SK-N-SH treated with all-trans-retinoic acid at 6 μM for 48 hours (cell line): ENCODE results near the gene MLST8.
A peak's percentile ranks its signal among the peaks of the same experiment; 100 is the strongest.

Source experiments
- ATAC-seq: fragments of 200-7000 bp; cut with Tn5 transposase; 3 replicates; pipeline ENCODE4 v1.9.1; 2020; ENCODE audit warnings: mild to moderate bottlenecking, moderate library complexity
- ARNTL ChIP-seq: fragments of 450-650 bp; formaldehyde crosslinking; IDR thresholded peaks from 2 replicates; pipeline ENCODE4 v1.5.0; 2020; ENCODE audit warnings: low read depth, mild to moderate bottlenecking, moderate library complexity, borderline replicate concordance
- CSDC2 ChIP-seq: fragments of 250-450 bp; sonication (Bioruptor Pico); IDR thresholded peaks from 2 replicates; pipeline ENCODE4 v1.5.0; 2020; ENCODE audit warnings: mild to moderate bottlenecking, moderate library complexity
- ESRRG ChIP-seq: fragments of 250-450 bp; sonication (Bioruptor Pico); IDR thresholded peaks from 2 replicates; pipeline ENCODE4 v1.6.1; 2021; ENCODE audit warnings: mild to moderate bottlenecking
- GLIS3 ChIP-seq: fragments of 250-450 bp; sonication (Bioruptor Pico); IDR thresholded peaks from 2 replicates; pipeline ENCODE4 v1.5.0; 2020; ENCODE audit warnings: mild to moderate bottlenecking, moderate library complexity
- ISL1 ChIP-seq: fragments of 250-450 bp; sonication (Bioruptor Pico); IDR thresholded peaks from 2 replicates; pipeline ENCODE4 v2.1.2; 2022; ENCODE audit warnings: mild to moderate bottlenecking, moderate library complexity
- OSR1 ChIP-seq: fragments of 250-450 bp; sonication (Bioruptor Pico); IDR thresholded peaks from 2 replicates; pipeline ENCODE4 v1.8.0; 2022; ENCODE audit warnings: moderate library complexity, mild to moderate bottlenecking, inconsistent platforms
- RARB ChIP-seq: fragments of 250-450 bp; sonication (Bioruptor Pico); IDR thresholded peaks from 2 replicates; pipeline ENCODE4 v1.8.0; 2021; ENCODE audit warnings: mild to moderate bottlenecking, moderate library complexity
- SNAI2 ChIP-seq: fragments of 250-450 bp; sonication (Bioruptor Pico); IDR thresholded peaks from 2 replicates; pipeline ENCODE4 v1.5.0; 2020; ENCODE audit warnings: mild to moderate bottlenecking, moderate library complexity
- TCF4 ChIP-seq: fragments of 250-450 bp; sonication (Bioruptor Pico); IDR thresholded peaks from 2 replicates; pipeline ENCODE4 v1.8.0; 2021; ENCODE audit warnings: mild to moderate bottlenecking, moderate library complexity, borderline replicate concordance
- ZC3H10 ChIP-seq: fragments of 250-450 bp; sonication (Bioruptor Pico); IDR thresholded peaks from 2 replicates; pipeline ENCODE4 v1.5.1; 2021; ENCODE audit warnings: mild to moderate bottlenecking, moderate library complexity
- ZFP3 ChIP-seq: fragments of 250-450 bp; sonication (Bioruptor Pico); IDR thresholded peaks from 2 replicates; pipeline ENCODE4 v1.5.0; 2020; ENCODE audit warnings: mild to moderate bottlenecking, moderate library complexity
- ZFP30 ChIP-seq: fragments of 450-650 bp; formaldehyde crosslinking; IDR thresholded peaks from 2 replicates; pipeline ENCODE4 v1.5.0; 2022; ENCODE audit warnings: mild to moderate bottlenecking, moderate library complexity
- ZNF565 ChIP-seq: fragments of 450-650 bp; formaldehyde crosslinking; conservative IDR thresholded peaks from 2 replicates; pipeline ENCODE4 v1.5.0; 2020; ENCODE audit warnings: low read depth, mild to moderate bottlenecking, moderate library complexity
- TF ChIP-seq, protein P1 (sequence below): fragments of 250-450 bp; sonication (Bioruptor Pico); IDR thresholded peaks from 2 replicates; pipeline ENCODE4 v1.5.0; 2020; ENCODE audit warnings: mild to moderate bottlenecking, moderate library complexity
- TF ChIP-seq, protein P2 (sequence below): fragments of 250-450 bp; sonication (Bioruptor Pico); IDR thresholded peaks from 2 replicates; pipeline ENCODE4 v1.5.1; 2021; ENCODE audit warnings: mild to moderate bottlenecking, moderate library complexity
- TF ChIP-seq, protein P3 (sequence below): fragments of 250-450 bp; sonication (Bioruptor Pico); IDR thresholded peaks from 2 replicates; pipeline ENCODE4 v1.8.0; 2021; ENCODE audit warnings: low read depth, mild to moderate bottlenecking, moderate library complexity, borderline replicate concordance
- TF ChIP-seq, protein P4 (sequence below): fragments of 250-450 bp; sonication (Bioruptor Pico); IDR thresholded peaks from 2 replicates; pipeline ENCODE4 v1.5.1; 2020; ENCODE audit warnings: low read depth, mild to moderate bottlenecking, moderate library complexity
- TF ChIP-seq, protein P5 (sequence below): fragments of 250-450 bp; sonication (Bioruptor Pico); IDR thresholded peaks from 2 replicates; pipeline ENCODE4 v1.8.0; 2020; ENCODE audit warnings: mild to moderate bottlenecking, moderate library complexity, borderline replicate concordance

Gene MLST8

DNA sequence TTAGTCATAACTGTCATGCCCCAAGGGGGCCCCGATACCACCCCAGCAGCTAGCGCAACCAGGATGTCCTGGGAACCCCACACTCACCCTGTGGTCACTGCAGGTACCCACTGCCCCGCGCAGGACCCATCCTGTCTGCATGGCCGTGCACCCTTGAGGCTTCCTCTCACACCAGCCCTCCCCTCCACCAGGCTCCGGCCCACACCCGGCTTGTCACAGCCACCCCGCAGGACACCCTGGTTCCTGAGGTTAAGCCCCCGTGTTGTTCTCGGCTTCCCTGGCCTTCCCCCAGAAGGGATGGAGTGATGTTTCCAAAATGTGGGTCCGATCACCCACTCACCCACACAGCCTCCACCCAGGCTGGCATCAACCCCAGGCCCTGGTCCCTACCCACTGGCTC, 38.5 kb downstream of the MLST8 start:
- ATAC-seq, result no peak
- TF ChIP-seq GLIS3 (CRISPR knock-in tag) (no peak), ZFP3 (CRISPR knock-in tag) (no peak), ESRRG (no peak), OSR1 (no peak), ZNF565 (CRISPR knock-in tag) (no peak), ISL1 (no peak), ZFP30 (no peak)
- TF ChIP-seq, protein P1, sequence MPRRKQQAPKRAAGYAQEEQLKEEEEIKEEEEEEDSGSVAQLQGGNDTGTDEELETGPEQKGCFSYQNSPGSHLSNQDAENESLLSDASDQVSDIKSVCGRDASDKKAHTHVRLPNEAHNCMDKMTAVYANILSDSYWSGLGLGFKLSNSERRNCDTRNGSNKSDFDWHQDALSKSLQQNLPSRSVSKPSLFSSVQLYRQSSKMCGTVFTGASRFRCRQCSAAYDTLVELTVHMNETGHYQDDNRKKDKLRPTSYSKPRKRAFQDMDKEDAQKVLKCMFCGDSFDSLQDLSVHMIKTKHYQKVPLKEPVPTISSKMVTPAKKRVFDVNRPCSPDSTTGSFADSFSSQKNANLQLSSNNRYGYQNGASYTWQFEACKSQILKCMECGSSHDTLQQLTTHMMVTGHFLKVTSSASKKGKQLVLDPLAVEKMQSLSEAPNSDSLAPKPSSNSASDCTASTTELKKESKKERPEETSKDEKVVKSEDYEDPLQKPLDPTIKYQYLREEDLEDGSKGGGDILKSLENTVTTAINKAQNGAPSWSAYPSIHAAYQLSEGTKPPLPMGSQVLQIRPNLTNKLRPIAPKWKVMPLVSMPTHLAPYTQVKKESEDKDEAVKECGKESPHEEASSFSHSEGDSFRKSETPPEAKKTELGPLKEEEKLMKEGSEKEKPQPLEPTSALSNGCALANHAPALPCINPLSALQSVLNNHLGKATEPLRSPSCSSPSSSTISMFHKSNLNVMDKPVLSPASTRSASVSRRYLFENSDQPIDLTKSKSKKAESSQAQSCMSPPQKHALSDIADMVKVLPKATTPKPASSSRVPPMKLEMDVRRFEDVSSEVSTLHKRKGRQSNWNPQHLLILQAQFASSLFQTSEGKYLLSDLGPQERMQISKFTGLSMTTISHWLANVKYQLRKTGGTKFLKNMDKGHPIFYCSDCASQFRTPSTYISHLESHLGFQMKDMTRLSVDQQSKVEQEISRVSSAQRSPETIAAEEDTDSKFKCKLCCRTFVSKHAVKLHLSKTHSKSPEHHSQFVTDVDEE (CRISPR knock-in tag), result no peak

DNA sequence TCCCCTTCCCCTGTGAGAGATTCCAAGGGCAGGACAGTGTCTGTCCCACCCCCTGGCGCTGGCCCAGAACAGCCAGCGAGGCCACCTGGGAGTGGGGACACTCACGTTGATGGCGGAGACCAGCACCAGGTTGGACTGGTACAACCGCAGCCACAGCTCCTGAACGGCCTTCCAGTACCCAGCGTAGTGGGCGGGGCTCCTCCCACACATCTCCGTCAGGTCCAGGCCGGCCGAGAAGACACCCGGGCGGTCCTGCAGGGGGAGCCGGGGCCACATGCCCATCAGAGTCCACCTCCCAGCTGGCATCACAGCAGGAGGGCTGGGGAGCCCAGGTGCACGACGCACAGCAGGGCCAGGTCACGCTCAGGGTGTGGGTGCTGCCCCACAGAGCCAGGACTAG, 39.0 kb downstream of the MLST8 start:
- TF ChIP-seq ZC3H10, result no peak
- no peak for TF ChIP-seq ZNF565 (CRISPR knock-in tag)
- no peak for TF ChIP-seq ZFP30
- TF ChIP-seq ARNTL (CRISPR knock-in tag), result no peak
- TF ChIP-seq, all 23 proteins: peak for 0
- ATAC-seq, result peak; percentile 22

DNA sequence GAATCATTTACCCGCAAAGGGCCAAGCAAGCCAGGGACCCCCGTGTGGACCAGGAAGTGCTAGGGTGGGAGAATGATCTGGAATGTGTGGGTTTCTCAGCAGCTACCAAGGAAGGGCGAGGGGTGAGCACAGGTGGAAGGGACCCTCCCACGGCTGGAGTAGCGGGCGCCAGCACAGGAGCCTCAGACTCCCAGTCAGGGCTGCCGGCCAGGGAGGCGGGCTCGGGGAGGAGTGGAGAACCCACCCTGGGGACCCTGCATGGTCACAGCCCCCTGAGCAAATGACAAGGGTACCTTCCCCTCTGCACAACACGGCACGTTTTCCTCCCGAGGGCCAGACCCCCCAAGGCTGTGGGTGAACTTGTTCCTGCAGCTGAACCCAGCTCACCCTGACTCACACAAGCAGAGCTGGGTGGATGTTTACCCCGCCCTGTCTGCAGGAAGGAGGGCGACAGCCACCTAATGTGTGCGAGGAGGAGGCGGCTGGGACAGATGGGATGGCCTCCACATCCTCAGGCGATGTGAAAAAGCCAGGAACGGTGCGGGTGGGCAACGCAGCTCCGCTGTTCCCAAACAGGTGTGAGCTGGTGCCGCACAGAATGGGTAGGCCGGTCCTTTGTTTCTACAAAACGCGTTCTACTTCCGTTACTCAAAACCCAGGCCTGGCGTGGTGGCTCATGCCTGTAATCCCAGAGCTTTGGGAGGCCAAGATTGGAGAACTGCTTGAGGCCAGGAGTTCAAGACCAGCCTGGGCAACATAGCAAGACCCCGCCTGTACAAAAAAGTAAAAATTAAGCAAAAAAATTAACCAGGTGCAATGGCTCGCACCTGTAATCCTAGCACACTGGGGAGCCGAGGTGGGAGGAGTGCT, 39.9 kb downstream of the MLST8 start:
- TF ChIP-seq ISL1, result no peak
- TF ChIP-seq CSDC2, result no peak
- TF ChIP-seq, protein P2, sequence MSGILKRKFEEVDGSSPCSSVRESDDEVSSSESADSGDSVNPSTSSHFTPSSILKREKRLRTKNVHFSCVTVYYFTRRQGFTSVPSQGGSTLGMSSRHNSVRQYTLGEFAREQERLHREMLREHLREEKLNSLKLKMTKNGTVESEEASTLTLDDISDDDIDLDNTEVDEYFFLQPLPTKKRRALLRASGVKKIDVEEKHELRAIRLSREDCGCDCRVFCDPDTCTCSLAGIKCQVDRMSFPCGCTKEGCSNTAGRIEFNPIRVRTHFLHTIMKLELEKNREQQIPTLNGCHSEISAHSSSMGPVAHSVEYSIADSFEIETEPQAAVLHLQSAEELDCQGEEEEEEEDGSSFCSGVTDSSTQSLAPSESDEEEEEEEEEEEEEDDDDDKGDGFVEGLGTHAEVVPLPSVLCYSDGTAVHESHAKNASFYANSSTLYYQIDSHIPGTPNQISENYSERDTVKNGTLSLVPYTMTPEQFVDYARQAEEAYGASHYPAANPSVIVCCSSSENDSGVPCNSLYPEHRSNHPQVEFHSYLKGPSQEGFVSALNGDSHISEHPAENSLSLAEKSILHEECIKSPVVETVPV, result no peak
- TF ChIP-seq ZFP3 (CRISPR knock-in tag), result no peak
- TF ChIP-seq SNAI2 (CRISPR knock-in tag), result no peak
- no peak for TF ChIP-seq OSR1
- no peak for TF ChIP-seq TCF4 (CRISPR knock-in tag)
- TF ChIP-seq, protein P3, sequence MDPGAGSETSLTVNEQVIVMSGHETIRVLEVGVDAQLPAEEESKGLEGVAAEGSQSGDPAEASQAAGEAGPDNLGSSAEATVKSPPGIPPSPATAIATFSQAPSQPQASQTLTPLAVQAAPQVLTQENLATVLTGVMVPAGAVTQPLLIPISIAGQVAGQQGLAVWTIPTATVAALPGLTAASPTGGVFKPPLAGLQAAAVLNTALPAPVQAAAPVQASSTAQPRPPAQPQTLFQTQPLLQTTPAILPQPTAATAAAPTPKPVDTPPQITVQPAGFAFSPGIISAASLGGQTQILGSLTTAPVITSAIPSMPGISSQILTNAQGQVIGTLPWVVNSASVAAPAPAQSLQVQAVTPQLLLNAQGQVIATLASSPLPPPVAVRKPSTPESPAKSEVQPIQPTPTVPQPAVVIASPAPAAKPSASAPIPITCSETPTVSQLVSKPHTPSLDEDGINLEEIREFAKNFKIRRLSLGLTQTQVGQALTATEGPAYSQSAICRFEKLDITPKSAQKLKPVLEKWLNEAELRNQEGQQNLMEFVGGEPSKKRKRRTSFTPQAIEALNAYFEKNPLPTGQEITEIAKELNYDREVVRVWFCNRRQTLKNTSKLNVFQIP (CRISPR knock-in tag), result no peak
- TF ChIP-seq, protein P4, sequence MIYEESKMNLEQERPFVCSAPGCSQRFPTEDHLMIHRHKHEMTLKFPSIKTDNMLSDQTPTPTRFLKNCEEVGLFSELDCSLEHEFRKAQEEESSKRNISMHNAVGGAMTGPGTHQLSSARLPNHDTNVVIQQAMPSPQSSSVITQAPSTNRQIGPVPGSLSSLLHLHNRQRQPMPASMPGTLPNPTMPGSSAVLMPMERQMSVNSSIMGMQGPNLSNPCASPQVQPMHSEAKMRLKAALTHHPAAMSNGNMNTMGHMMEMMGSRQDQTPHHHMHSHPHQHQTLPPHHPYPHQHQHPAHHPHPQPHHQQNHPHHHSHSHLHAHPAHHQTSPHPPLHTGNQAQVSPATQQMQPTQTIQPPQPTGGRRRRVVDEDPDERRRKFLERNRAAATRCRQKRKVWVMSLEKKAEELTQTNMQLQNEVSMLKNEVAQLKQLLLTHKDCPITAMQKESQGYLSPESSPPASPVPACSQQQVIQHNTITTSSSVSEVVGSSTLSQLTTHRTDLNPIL (CRISPR knock-in tag), result no peak
- TF ChIP-seq, protein P5, sequence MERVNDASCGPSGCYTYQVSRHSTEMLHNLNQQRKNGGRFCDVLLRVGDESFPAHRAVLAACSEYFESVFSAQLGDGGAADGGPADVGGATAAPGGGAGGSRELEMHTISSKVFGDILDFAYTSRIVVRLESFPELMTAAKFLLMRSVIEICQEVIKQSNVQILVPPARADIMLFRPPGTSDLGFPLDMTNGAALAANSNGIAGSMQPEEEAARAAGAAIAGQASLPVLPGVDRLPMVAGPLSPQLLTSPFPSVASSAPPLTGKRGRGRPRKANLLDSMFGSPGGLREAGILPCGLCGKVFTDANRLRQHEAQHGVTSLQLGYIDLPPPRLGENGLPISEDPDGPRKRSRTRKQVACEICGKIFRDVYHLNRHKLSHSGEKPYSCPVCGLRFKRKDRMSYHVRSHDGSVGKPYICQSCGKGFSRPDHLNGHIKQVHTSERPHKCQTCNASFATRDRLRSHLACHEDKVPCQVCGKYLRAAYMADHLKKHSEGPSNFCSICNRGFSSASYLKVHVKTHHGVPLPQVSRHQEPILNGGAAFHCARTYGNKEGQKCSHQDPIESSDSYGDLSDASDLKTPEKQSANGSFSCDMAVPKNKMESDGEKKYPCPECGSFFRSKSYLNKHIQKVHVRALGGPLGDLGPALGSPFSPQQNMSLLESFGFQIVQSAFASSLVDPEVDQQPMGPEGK (CRISPR knock-in tag), result no peak
- ATAC-seq, result no peak

DNA sequence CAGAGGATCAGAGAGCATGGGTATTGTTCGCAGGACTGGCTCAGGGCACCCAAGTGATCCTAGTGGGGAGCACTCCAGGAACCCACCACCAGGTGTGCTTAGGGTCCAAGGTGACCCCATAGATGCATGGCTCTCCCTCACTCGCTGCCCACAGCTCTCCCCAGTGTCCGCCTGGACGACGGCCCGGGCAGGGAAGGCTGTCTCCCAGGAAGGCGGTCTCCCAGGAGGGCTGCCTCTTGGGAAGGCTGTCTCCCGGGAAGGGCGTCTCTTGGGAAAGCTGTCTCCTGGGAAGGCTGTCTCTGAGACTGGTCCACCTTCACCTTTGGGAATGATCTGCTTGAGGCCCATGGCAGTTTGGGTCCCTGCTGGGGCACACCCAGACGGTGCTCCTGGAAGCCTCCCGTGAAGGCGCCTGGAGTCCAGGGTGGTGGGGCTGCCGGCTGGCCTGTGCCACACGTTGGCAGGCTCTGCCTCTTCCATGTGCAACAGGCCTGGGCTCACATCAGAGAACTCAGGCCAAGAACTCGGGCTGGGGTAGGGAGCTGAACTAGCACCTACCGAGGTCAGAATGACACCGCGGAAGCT, 41.1 kb downstream of the MLST8 start:
- no peak for ATAC-seq

More for the DNA sequence above, 41.1 kb downstream of the MLST8 start:
- TF ChIP-seq RARB (CRISPR knock-in tag) (no peak), ESRRG (no peak), ISL1 (no peak), CSDC2 (no peak), TCF4 (CRISPR knock-in tag) (no peak)
- TF ChIP-seq, protein P5 (CRISPR knock-in tag), result no peak
- TF ChIP-seq, all 23 proteins: peak for 0
